Measurements from ENCODE around the gene EMSY. TPM values are rescaled to one million over a fixed set of nuclear protein-coding genes. Genes with fewer than 3 reads are reported as not detected.

Gene EMSY
- total RNA-seq, 1 experiment from 2014 or later, result 29.3 TPM

GRCh38 chr11:76557466-76557865, 112.6 kb downstream of the EMSY start:
- H3K9ac ChIP-seq (ENCODE audit: extremely low read depth, insufficient read length, low read length), result no peak overlapping the region
- Mint-ChIP-seq H3K36me3 (ENCODE audit: insufficient read depth in 1 of 3, low read depth in 3 of 3) (peaks cover 9 to 10% (median 9%) of the 10 kb centered on the region in 3 experiments), H3K4me3 (no peak overlapping the region), H3K9me3 (peaks cover 9 to 11% of the 10 kb centered on the region in 2 experiments; a peak in 4 of 5 replicates), H3K27me3 (ENCODE audit: low read depth) (peaks cover 2% of the 10 kb centered on the region; the same call in 1 of the 2 replicates), H3K27ac (no peak overlapping the region), H3K4me1 (peaks cover 0 to 6% of the 10 kb centered on the region in 2 experiments; a peak in 2 of 4 replicates)
- no peak overlapping the region for H3K18ac ChIP-seq (ENCODE audit: insufficient read length, low read depth, low read length)
- H3K4me1 ChIP-seq (ENCODE audit: insufficient read depth, low read length), result no peaks in the 10 kb centered on the region
- H3K23ac ChIP-seq (ENCODE audit: insufficient read length, low read depth, low read length), result no peak overlapping the region
- no peak overlapping the region for H2BK20ac ChIP-seq (ENCODE audit: low read depth, low read length, poor library complexity, severe bottlenecking)
- no peak overlapping the region for H2BK120ac ChIP-seq (ENCODE audit: low read depth, low read length, poor library complexity, severe bottlenecking)
- H4K5ac ChIP-seq (ENCODE audit: insufficient read length, low read depth, low read length), result no peak overlapping the region
- no peak overlapping the region for H2BK12ac ChIP-seq (ENCODE audit: insufficient read length, low read depth, low read length)
- no peak overlapping the region for H3K4me2 ChIP-seq (ENCODE audit: insufficient read depth, insufficient read length, low read length)
- H2AK5ac ChIP-seq (ENCODE audit: insufficient read length, low read length), result no peak overlapping the region
- H3K23me2 ChIP-seq (ENCODE audit: insufficient read length, low read depth, low read length, poor library complexity, severe bottlenecking), result no peaks in the 10 kb centered on the region
- H2BK15ac ChIP-seq (ENCODE audit: low read depth, low read length), result no peak overlapping the region
- no peak overlapping the region for H4K91ac ChIP-seq (ENCODE audit: insufficient read length, low read depth, low read length)
- no peak overlapping the region for H2AFZ ChIP-seq (ENCODE audit: low read length)
- no CpG with 5 or more reads among the region's 3 CpGs for WGBS (ENCODE audit: extremely low coverage, insufficient read length, low lambda C conversion rate)
- TF ChIP-seq CTCF (conservative IDR thresholded peaks at IDR 0.05), result no peak
- no peak overlapping the region for H4K8ac ChIP-seq (replicated peaks; ENCODE audit: insufficient read length, low read depth, low read length)
- no peak overlapping the region for H2BK5ac ChIP-seq (ENCODE audit: insufficient read length, low read length)
- H3K27ac ChIP-seq (ENCODE audit: insufficient read length, low read depth, low read length), result no peak overlapping the region
- no peaks in the 10 kb centered on the region for H3K79me1 ChIP-seq (ENCODE audit: insufficient read depth, low read depth, low read length, poor library complexity, severe bottlenecking)
- no peak overlapping the region for H3T11ph ChIP-seq (ENCODE audit: low read length)
- H3K56ac ChIP-seq (ENCODE audit: insufficient read length, low read depth, low read length), result no peak overlapping the region
- DNase-seq, result no peak
- no peaks in the 10 kb centered on the region for H4K20me1 ChIP-seq (ENCODE audit: control insufficient read depth, insufficient read depth, insufficient read length)
- no peak overlapping the region for H3K4ac ChIP-seq (ENCODE audit: low read depth, low read length)
- H3K14ac ChIP-seq (ENCODE audit: insufficient read depth, low read length), result no peak overlapping the region
- H3K9me3 ChIP-seq (ENCODE audit: control insufficient read depth, low read depth, low read length), result no peaks in the 10 kb centered on the region
- no peaks in the 10 kb centered on the region for H3K79me2 ChIP-seq (ENCODE audit: insufficient read depth, low read length)
- no peaks in the 10 kb centered on the region for H3K27me3 ChIP-seq (ENCODE audit: insufficient read depth, low read length)

Measured in H9 (cell line).